ENCODE results near the gene PCDHA9.

DNA sequence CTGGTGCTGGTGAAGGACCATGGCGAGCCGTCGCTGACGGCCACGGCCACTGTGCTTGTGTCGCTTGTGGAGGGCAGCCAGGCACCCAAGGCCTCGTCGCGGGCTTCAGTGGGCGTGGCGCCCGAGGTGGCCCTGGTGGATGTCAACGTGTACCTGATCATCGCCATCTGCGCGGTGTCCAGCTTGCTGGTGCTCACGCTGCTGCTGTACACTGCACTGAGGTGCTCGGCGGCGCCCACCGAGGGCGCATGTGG is 9.7 kb downstream of the PCDHA9 start:
- TF ChIP-seq POLR2A (IDR thresholded peaks at IDR 0.05) (no peak), POLR2AphosphoS5 (IDR thresholded peaks at IDR 0.05) (no peak)
- TF ChIP-seq, protein P1, sequence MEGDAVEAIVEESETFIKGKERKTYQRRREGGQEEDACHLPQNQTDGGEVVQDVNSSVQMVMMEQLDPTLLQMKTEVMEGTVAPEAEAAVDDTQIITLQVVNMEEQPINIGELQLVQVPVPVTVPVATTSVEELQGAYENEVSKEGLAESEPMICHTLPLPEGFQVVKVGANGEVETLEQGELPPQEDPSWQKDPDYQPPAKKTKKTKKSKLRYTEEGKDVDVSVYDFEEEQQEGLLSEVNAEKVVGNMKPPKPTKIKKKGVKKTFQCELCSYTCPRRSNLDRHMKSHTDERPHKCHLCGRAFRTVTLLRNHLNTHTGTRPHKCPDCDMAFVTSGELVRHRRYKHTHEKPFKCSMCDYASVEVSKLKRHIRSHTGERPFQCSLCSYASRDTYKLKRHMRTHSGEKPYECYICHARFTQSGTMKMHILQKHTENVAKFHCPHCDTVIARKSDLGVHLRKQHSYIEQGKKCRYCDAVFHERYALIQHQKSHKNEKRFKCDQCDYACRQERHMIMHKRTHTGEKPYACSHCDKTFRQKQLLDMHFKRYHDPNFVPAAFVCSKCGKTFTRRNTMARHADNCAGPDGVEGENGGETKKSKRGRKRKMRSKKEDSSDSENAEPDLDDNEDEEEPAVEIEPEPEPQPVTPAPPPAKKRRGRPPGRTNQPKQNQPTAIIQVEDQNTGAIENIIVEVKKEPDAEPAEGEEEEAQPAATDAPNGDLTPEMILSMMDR (IDR thresholded peaks at IDR 0.05) = no peak

Data from gastroesophageal sphincter (tissue), 3 donors.